Prostate gland (tissue), 2 donors: Measurements from ENCODE around the gene EXOC1L. TPM values are rescaled to one million over a fixed set of nuclear protein-coding genes. Genes with fewer than 3 reads are reported as not detected.

ENCODE experiments used
- DNase-seq: peaks from one replicate; pipeline ENCODE4 v3.0.0-alpha.2; 2019; ENCODE audit warnings: low spot score
- H3K27ac ChIP-seq, 2 donors: fragments of 200-600 bp; sonication (generic); 2 replicates each; pipeline ENCODE4 v1.5.1; 2017 to 2019
- H3K27me3 ChIP-seq: fragments of 200-600 bp; sonication (generic); replicated peaks from 2 replicates; pipeline ENCODE4 v1.5.1; 2019; ENCODE audit not compliant: insufficient read depth
- H3K36me3 ChIP-seq, 2 donors: fragments of 200-600 bp; sonication (generic); 1 replicate in 1 of 2; 2 replicates in 1 of 2; pipeline versions ENCODE4 v1.5.1 to v1.8.1; 2017 to 2019
- H3K4me1 ChIP-seq: fragments of 200-600 bp; sonication (generic); replicated peaks from 2 replicates; pipeline ENCODE4 v1.5.1; 2019
- H3K4me3 ChIP-seq, 2 donors: fragments of 200-600 bp; sonication (generic); 2 replicates each; pipeline ENCODE4 v1.5.1; 2017 to 2019
- H3K9me3 ChIP-seq: fragments of 200-600 bp; sonication (generic); 2 replicates; pipeline ENCODE4 v1.5.1; 2017
- POLR2A ChIP-seq: fragments of 450-650 bp; IDR thresholded peaks from one replicate; pipeline ENCODE4 v1.6.1; 2016; ENCODE audit warnings: antibody characterized with exemption, mild to moderate bottlenecking
- POLR2AphosphoS5 ChIP-seq: sonication (generic); formaldehyde crosslinking; IDR thresholded peaks from one replicate; pipeline ENCODE4 v1.6.1; 2017; ENCODE audit warnings: antibody characterized with exemption
- WGBS: methylation state at CpG from one replicate; pipeline ENCODE4 v1.1.5; 2018; 5-methylcytosine and 5-hydroxymethylcytosine counted together
- intact Hi-C: fragments of 100-400 bp; cut with DNase I; formaldehyde crosslinking; loops from one replicate; pipeline ENCODE4 v1.14.2; 2022
- total RNA-seq, 2 donors: library from RNA; depleted of rRNA; stranded (reverse); fragments of >200 nt; gene quantifications; one replicate each; pipeline ENCODE4 v1.1.0, GENCODE V29; 2016
- TF ChIP-seq, protein P1 (sequence below), 4 experiments: fragments of 200-600 bp in 2 of 4; fragments of 450-650 bp in 2 of 4; sonication (generic) in 2 of 4; IDR thresholded peaks; 1 replicate in 3 of 4; 2 replicates in 1 of 4; pipeline ENCODE4 v1.5.1; 2016 to 2019; ENCODE audit warnings: antibody characterized with exemption in 4 of 4, mild to moderate bottlenecking in 2 of 4, moderate library complexity in 2 of 4

Gene EXOC1L
- total RNA-seq, 2 donors from 2014 or later, result not detected

GRCh38 chr4:55853484-55854046 lies 34.0 kb downstream of the EXOC1L start, which contains the start of gene EXOC1:
TSS of gene EXOC1 (plus strand) at chr4:55853648. CDS start at chr4:55858324, 4,676 bp downstream.
- H3K4me3 ChIP-seq, result peak within 1 kb of the TSS; percentile 64 to 89
- peak; percentile 96 for DNase-seq
- intact Hi-C loops, result loop anchor here (10.0 kb wide), 2 partner anchors 309 to 509 kb away; partner anchors contain the start of genes CLOCK and SRD5A3
- no peaks in the 10 kb centered on the region for H3K4me1 ChIP-seq
- peak within 1 kb of the TSS; percentile 30 to 49 for H3K27ac ChIP-seq
- H3K36me3 ChIP-seq, result no peaks in the 10 kb centered on the region
- peak; percentile 35 for TF ChIP-seq POLR2A
- TF ChIP-seq, protein P1, sequence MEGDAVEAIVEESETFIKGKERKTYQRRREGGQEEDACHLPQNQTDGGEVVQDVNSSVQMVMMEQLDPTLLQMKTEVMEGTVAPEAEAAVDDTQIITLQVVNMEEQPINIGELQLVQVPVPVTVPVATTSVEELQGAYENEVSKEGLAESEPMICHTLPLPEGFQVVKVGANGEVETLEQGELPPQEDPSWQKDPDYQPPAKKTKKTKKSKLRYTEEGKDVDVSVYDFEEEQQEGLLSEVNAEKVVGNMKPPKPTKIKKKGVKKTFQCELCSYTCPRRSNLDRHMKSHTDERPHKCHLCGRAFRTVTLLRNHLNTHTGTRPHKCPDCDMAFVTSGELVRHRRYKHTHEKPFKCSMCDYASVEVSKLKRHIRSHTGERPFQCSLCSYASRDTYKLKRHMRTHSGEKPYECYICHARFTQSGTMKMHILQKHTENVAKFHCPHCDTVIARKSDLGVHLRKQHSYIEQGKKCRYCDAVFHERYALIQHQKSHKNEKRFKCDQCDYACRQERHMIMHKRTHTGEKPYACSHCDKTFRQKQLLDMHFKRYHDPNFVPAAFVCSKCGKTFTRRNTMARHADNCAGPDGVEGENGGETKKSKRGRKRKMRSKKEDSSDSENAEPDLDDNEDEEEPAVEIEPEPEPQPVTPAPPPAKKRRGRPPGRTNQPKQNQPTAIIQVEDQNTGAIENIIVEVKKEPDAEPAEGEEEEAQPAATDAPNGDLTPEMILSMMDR (IDR thresholded peaks at IDR 0.05), result peak in 1 of 4 experiments; percentile 22
- TF ChIP-seq POLR2AphosphoS5, result peak; percentile 98
- WGBS, result under 1% methylated on average over 47 of the region's 50 CpGs
- H3K27me3 ChIP-seq, result no peaks in the 10 kb centered on the region
- H3K9me3 ChIP-seq, result no peaks in the 10 kb centered on the region

- no peaks in the 10 kb centered on the region for H3K27me3 ChIP-seq
- H3K4me1 ChIP-seq, result no peaks in the 10 kb centered on the region
- intact Hi-C loops, result loop anchor here (10.0 kb wide), 2 partner anchors 309 to 509 kb away; partner anchors contain the start of genes CLOCK and SRD5A3
- 12% methylated on average over 7 of the region's 7 CpGs for WGBS
- no peaks in the 10 kb centered on the region for H3K9me3 ChIP-seq
- DNase-seq, result no peak
- no peaks in the 10 kb centered on the region for H3K36me3 ChIP-seq
- H3K4me3 ChIP-seq, result peak overlapping the region; percentile 64 to 89
- TF ChIP-seq, protein P1 (IDR thresholded peaks at IDR 0.05), result no peak
- TF ChIP-seq POLR2AphosphoS5, result no peak
- peak overlapping the region; percentile 30 to 49 for H3K27ac ChIP-seq
Observed at GRCh38 chr4:55854129-55854528, 34.5 kb downstream of the EXOC1L start.

DNA sequence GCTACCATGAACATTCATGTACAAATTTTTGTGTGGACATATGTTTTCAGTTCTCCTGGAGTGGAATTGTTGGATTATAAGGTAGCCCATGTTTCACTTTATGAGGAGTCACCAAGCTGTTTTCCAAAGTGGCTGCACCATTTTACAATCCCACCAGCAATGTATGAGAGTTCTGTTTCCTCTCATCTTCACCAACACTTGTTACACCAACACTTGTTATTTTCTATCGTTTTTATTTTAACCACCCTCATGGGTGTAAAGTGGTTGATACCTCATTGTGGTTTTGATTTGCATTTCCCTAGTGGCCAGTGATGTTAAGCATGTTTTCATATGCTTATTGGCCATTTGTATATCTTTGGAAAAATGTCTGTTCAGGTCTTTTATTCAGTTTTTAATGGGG lies 38.0 kb downstream of the EXOC1L start:
- no peaks in the 10 kb centered on the region for H3K4me1 ChIP-seq
- 89% methylated on average over 1 of the region's 1 CpG for WGBS
- H3K4me3 ChIP-seq, result no peak overlapping the region
- H3K27me3 ChIP-seq, result no peaks in the 10 kb centered on the region
- H3K27ac ChIP-seq, result no peak overlapping the region
- intact Hi-C loops, result loop anchor here (10.0 kb wide), 2 partner anchors 313 to 513 kb away; partner anchors contain the start of genes CLOCK and SRD5A3
- H3K36me3 ChIP-seq, result no peaks in the 10 kb centered on the region
- TF ChIP-seq POLR2A, result no peak
- TF ChIP-seq, protein P1 (IDR thresholded peaks at IDR 0.05), result no peak
- H3K9me3 ChIP-seq, result no peaks in the 10 kb centered on the region
- no peak for DNase-seq

DNA sequence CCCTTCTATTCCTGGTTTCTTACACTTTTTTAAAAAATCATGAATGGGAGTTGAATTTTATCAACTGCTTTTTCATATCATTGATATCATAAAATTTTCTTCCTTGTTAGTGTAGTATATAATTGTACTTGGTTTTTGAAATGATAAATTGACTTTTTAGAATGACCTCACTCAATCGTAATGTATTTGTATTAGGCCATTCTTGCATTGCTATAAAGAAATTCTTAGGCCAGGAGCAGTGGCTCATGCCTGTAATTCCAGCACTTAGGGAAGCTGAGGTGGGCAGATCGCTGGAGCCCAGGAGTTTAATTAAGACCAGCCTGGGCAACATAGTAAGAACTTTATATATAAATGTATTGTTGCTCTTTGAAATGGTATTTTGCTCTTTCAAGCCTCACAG lies 40.1 kb downstream of the EXOC1L start:
- no peaks in the 10 kb centered on the region for H3K9me3 ChIP-seq
- H3K27ac ChIP-seq, result no peak overlapping the region
- DNase-seq, result no peak
- no peaks in the 10 kb centered on the region for H3K4me1 ChIP-seq
- WGBS, result 72% methylated on average over 2 of the region's 2 CpGs
- no peaks in the 10 kb centered on the region for H3K36me3 ChIP-seq
- intact Hi-C loops, result loop anchor here (10.0 kb wide), 2 partner anchors 315 to 515 kb away; partner anchors contain the start of genes CLOCK and SRD5A3
- no peaks in the 10 kb centered on the region for H3K27me3 ChIP-seq
- TF ChIP-seq POLR2A (no peak), POLR2AphosphoS5 (no peak)
- TF ChIP-seq, protein P1 (IDR thresholded peaks at IDR 0.05), result no peak
- no peak overlapping the region for H3K4me3 ChIP-seq
